ENCODE data around the gene PRRG2.

DNA sequence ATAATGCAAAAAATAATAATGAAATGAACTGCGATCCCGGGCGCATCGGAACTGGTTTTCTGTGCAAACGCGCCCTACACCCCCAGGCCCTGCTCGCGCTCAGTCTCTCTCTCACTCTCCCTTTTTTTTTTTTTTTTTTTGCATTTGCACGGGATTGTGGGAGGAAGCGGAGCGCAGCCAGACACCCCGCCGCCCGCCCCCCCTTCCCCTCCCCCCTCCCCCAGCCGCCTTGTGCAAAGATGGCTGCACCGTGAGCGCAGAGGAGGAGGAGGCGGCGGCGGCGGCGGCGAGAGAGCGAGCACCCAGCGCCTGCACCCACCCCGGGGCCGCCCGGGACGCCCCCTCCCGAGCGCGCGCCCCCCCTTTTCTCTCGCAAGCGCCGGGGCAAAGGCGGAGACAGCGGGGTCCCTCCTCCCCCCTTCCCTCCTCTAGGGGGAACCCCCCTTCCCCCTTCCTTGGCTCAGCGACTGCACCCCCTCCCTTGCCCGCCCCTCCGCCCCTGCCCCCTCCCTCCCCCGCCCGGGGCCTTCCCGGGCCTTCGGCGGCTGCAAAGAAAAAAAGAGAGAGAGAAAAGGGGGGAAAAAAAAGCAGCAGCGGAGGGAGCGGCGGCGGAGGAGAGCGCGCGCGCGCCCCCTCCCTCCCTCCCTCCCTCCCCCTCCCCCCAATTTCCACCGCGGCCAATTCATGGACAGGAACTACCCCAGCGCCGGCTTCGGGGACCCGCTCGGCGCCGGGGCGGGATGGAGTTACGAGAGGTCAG is 10.0 kb downstream of the PRRG2 start, which contains the start of gene PRR12:
- TF ChIP-seq POLR2A (IDR thresholded peaks at IDR 0.05) (no peak), POLR2AphosphoS5 (IDR thresholded peaks at IDR 0.05) (no peak)
- TF ChIP-seq, protein P1, sequence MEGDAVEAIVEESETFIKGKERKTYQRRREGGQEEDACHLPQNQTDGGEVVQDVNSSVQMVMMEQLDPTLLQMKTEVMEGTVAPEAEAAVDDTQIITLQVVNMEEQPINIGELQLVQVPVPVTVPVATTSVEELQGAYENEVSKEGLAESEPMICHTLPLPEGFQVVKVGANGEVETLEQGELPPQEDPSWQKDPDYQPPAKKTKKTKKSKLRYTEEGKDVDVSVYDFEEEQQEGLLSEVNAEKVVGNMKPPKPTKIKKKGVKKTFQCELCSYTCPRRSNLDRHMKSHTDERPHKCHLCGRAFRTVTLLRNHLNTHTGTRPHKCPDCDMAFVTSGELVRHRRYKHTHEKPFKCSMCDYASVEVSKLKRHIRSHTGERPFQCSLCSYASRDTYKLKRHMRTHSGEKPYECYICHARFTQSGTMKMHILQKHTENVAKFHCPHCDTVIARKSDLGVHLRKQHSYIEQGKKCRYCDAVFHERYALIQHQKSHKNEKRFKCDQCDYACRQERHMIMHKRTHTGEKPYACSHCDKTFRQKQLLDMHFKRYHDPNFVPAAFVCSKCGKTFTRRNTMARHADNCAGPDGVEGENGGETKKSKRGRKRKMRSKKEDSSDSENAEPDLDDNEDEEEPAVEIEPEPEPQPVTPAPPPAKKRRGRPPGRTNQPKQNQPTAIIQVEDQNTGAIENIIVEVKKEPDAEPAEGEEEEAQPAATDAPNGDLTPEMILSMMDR (IDR thresholded peaks at IDR 0.05): no peak
